H9 (cell line): Measurements from ENCODE around the gene SPIRE2. TPM values are rescaled to one million over a fixed set of nuclear protein-coding genes. Genes with fewer than 3 reads are reported as not detected.

Experiments used
- DNase-seq: peaks from one replicate; pipeline ENCODE4 v3.0.0-alpha.2; 2017
- H2AFZ ChIP-seq: one replicate; pipeline ENCODE4 v1.6.1; 2013; ENCODE audit warnings: mild to moderate bottlenecking, low read length, control low read depth, moderate library complexity
- H2AK5ac ChIP-seq: 2 replicates; pipeline ENCODE4 v1.6.1; 2013; ENCODE audit warnings: low read length, control low read depth, mixed read lengths; ENCODE audit not compliant: insufficient read length
- H2BK120ac ChIP-seq: one replicate; pipeline ENCODE4 v1.6.1; 2013; ENCODE audit warnings: low read depth, mild to moderate bottlenecking, low read length, control low read depth, inconsistent platforms; ENCODE audit not compliant: poor library complexity, severe bottlenecking
- H2BK12ac ChIP-seq: 2 replicates; pipeline ENCODE4 v1.6.1; 2013; ENCODE audit warnings: low read length, control low read depth, mixed read lengths, low read depth; ENCODE audit not compliant: insufficient read length
- H2BK15ac ChIP-seq: 2 replicates; pipeline ENCODE4 v1.6.1; 2013; ENCODE audit warnings: low read depth, low read length, control low read depth
- H2BK20ac ChIP-seq: one replicate; pipeline ENCODE4 v1.6.1; 2013; ENCODE audit warnings: low read depth, mild to moderate bottlenecking, low read length, control low read depth, inconsistent platforms; ENCODE audit not compliant: poor library complexity, severe bottlenecking
- H2BK5ac ChIP-seq: 2 replicates; pipeline ENCODE4 v1.6.1; 2013; ENCODE audit warnings: low read length, control low read depth, mixed read lengths; ENCODE audit not compliant: insufficient read length
- H3K14ac ChIP-seq: 2 replicates; pipeline ENCODE4 v1.6.1; 2013; ENCODE audit warnings: low read length, control low read depth; ENCODE audit not compliant: insufficient read depth
- H3K18ac ChIP-seq: 2 replicates; pipeline ENCODE4 v1.6.1; 2013; ENCODE audit warnings: low read depth, mild to moderate bottlenecking, mixed read lengths, low read length, control low read depth; ENCODE audit not compliant: insufficient read length
- H3K23ac ChIP-seq: 2 replicates; pipeline ENCODE4 v1.6.1; 2013; ENCODE audit warnings: low read length, control low read depth, mixed read lengths, low read depth; ENCODE audit not compliant: insufficient read length
- H3K23me2 ChIP-seq: 2 replicates; pipeline ENCODE4 v1.6.1; 2013; ENCODE audit warnings: low read depth, mild to moderate bottlenecking, mixed read lengths, low read length, control low read depth; ENCODE audit not compliant: insufficient read length, poor library complexity, severe bottlenecking
- H3K27ac ChIP-seq: 2 replicates; pipeline ENCODE4 v1.5.1; 2013; ENCODE audit warnings: low read length, control low read depth, mixed read lengths, low read depth; ENCODE audit not compliant: insufficient read length
- H3K27me3 ChIP-seq: 2 replicates; pipeline ENCODE4 v1.6.1; 2013; ENCODE audit warnings: low read length, control low read depth, inconsistent platforms; ENCODE audit not compliant: insufficient read depth
- H3K4ac ChIP-seq: 2 replicates; pipeline ENCODE4 v1.6.1; 2013; ENCODE audit warnings: low read depth, mild to moderate bottlenecking, control low read depth, inconsistent platforms, low read length, moderate library complexity
- H3K4me1 ChIP-seq: 2 replicates; pipeline ENCODE4 v1.6.1; 2013; ENCODE audit warnings: low read length, control low read depth, inconsistent platforms; ENCODE audit not compliant: insufficient read depth
- H3K4me2 ChIP-seq: 2 replicates; pipeline ENCODE4 v1.6.1; 2013; ENCODE audit warnings: low read length, control low read depth, mixed read lengths; ENCODE audit not compliant: insufficient read length, insufficient read depth
- H3K56ac ChIP-seq: 2 replicates; pipeline ENCODE4 v1.6.1; 2013; ENCODE audit warnings: low read depth, mild to moderate bottlenecking, mixed read lengths, low read length, control low read depth; ENCODE audit not compliant: insufficient read length
- H3K79me1 ChIP-seq: 2 replicates; pipeline ENCODE4 v1.6.1; 2013; ENCODE audit warnings: low read depth, mild to moderate bottlenecking, moderate library complexity, low read length, control low read depth, inconsistent platforms; ENCODE audit not compliant: insufficient read depth, poor library complexity, severe bottlenecking
- H3K79me2 ChIP-seq: 2 replicates; pipeline ENCODE4 v1.6.1; 2013; ENCODE audit warnings: low read length, control low read depth, inconsistent platforms; ENCODE audit not compliant: insufficient read depth
- H3K9ac ChIP-seq: 2 replicates; pipeline ENCODE4 v1.6.1; 2013; ENCODE audit warnings: low read length, control low read depth, mixed read lengths; ENCODE audit not compliant: insufficient read length; ENCODE audit errors: extremely low read depth
- H3K9me3 ChIP-seq: one replicate; pipeline ENCODE4 v1.6.1; 2013; ENCODE audit warnings: low read depth, low read length, inconsistent platforms; ENCODE audit not compliant: control insufficient read depth
- H3T11ph ChIP-seq: one replicate; pipeline ENCODE4 v1.6.1; 2013; ENCODE audit warnings: mild to moderate bottlenecking, low read length, control low read depth, inconsistent platforms
- H4K20me1 ChIP-seq: one replicate; pipeline ENCODE4 v1.6.1; 2013; ENCODE audit not compliant: control insufficient read depth, insufficient read length, insufficient read depth
- H4K5ac ChIP-seq: 2 replicates; pipeline ENCODE4 v1.6.1; 2013; ENCODE audit warnings: low read depth, mild to moderate bottlenecking, mixed read lengths, low read length, control low read depth; ENCODE audit not compliant: insufficient read length
- H4K8ac ChIP-seq: replicated peaks from 2 replicates; pipeline ENCODE4 v1.6.1; 2013; ENCODE audit warnings: low read length, control low read depth, mixed read lengths, low read depth; ENCODE audit not compliant: insufficient read length
- H4K91ac ChIP-seq: 2 replicates; pipeline ENCODE4 v1.6.1; 2013; ENCODE audit warnings: low read depth, mild to moderate bottlenecking, moderate library complexity, mixed read lengths, low read length, control low read depth; ENCODE audit not compliant: insufficient read length
- H3K27ac Mint-ChIP-seq, 3 experiments: 2 replicates in 2 of 3; 3 replicates in 1 of 3; pipeline ENCODE4 v1.8.0; 2020 to 2021; ENCODE audit warnings: mixed read lengths in 3 of 3, mild to moderate bottlenecking in 1 of 3, moderate library complexity in 1 of 3
- H3K27me3 Mint-ChIP-seq: 2 replicates; pipeline ENCODE4 v1.8.0; 2021; ENCODE audit warnings: low read depth, mild to moderate bottlenecking, moderate library complexity, mixed read lengths
- H3K36me3 Mint-ChIP-seq, 3 experiments: 2 replicates in 2 of 3; 3 replicates in 1 of 3; pipeline ENCODE4 v1.8.0; 2020 to 2021; ENCODE audit warnings: low read depth in 3 of 3, mixed read lengths in 3 of 3; ENCODE audit not compliant: insufficient read depth in 1 of 3
- H3K4me1 Mint-ChIP-seq, 2 experiments: 2 replicates each; pipeline ENCODE4 v1.8.0; 2020; ENCODE audit warnings: mixed read lengths in 2 of 2
- H3K4me3 Mint-ChIP-seq, 2 experiments: 2 replicates in 1 of 2; 3 replicates in 1 of 2; pipeline ENCODE4 v1.8.0; 2020 to 2021; ENCODE audit warnings: mild to moderate bottlenecking in 2 of 2, mixed read lengths in 2 of 2, moderate library complexity in 1 of 2
- H3K9me3 Mint-ChIP-seq, 2 experiments: 2 replicates in 1 of 2; 3 replicates in 1 of 2; pipeline ENCODE4 v1.8.0; 2020; ENCODE audit warnings: mild to moderate bottlenecking in 2 of 2, mixed read lengths in 2 of 2, moderate library complexity in 1 of 2
- WGBS: extraction: QIAGEN DNeasy Blood & Tissue Kit; methylation state at CpG from one replicate; pipeline ENCODE4 v1.1.7; 2013; ENCODE audit warnings: missing lambda C conversion rate, low lambda C conversion rate, mixed read lengths; ENCODE audit not compliant: insufficient read length; ENCODE audit errors: extremely low coverage; 5-methylcytosine and 5-hydroxymethylcytosine counted together
- total RNA-seq: library from RNA; stranded (reverse); gene quantifications from 2 replicates; pipeline ENCODE4 v1.2.1, GENCODE V29; 2021
- TF ChIP-seq, protein P1 (sequence below): fragments of 200-600 bp; sonication (generic); conservative IDR thresholded peaks from 3 replicates; pipeline ENCODE4 v1.8.0; 2021; ENCODE audit warnings: antibody characterized with exemption, mild to moderate bottlenecking

Gene SPIRE2
- total RNA-seq, 1 experiment from 2014 or later: 6.9 TPM

DNA sequence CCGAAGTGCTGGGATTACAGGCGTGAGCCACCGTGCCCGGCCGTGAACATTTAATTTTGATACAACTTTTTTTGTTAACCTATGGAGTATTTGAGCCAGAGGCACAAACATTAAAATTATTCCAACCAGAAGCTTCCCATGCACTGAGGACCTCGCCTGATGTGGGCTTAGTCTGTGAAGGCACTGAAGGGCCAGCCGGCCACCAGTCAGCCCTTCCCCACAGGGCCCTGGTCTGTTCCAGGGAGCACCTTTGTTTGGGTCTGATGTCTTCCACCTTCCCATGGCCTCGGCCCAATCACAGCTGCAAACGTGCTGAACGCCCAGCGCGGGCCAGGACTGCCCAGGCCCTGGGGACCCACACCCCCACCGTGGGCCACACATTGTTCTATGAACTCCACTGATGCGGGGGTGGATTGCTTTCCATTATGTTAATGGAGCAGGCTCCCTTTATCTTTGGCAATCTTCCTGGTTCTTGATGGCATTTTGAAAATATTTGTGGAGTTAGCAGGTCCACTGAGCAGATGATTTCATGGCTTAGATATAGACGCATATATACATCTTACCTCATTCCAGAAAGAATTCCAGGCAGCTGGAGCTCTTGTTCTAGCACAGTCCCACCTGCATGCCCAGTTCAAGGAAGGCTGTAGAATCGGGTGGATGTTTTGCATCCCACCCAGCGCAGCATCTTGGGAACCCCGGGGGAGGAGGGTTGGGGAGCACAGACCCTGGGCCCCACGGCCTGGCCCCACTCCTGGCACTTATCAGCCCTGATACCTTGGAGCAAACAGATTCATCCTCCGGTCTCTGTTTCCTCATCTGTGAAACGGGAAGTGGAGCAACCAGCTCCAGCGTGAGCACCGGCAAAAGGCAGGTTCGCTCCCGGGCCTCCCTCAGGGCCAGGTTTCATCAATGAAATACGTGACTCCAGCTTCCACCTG, 14.5 kb downstream of the SPIRE2 start:
- no peak overlapping the region for H2BK20ac ChIP-seq
- no peak overlapping the region for H3K14ac ChIP-seq
- no peak overlapping the region for H3T11ph ChIP-seq
- H3K27me3 Mint-ChIP-seq: peaks cover 2% of the 10 kb centered on the region; the same call in 1 of the 2 replicates
- peaks cover 4% of the 10 kb centered on the region for H4K20me1 ChIP-seq
- TF ChIP-seq, protein P1, sequence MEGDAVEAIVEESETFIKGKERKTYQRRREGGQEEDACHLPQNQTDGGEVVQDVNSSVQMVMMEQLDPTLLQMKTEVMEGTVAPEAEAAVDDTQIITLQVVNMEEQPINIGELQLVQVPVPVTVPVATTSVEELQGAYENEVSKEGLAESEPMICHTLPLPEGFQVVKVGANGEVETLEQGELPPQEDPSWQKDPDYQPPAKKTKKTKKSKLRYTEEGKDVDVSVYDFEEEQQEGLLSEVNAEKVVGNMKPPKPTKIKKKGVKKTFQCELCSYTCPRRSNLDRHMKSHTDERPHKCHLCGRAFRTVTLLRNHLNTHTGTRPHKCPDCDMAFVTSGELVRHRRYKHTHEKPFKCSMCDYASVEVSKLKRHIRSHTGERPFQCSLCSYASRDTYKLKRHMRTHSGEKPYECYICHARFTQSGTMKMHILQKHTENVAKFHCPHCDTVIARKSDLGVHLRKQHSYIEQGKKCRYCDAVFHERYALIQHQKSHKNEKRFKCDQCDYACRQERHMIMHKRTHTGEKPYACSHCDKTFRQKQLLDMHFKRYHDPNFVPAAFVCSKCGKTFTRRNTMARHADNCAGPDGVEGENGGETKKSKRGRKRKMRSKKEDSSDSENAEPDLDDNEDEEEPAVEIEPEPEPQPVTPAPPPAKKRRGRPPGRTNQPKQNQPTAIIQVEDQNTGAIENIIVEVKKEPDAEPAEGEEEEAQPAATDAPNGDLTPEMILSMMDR: no peak
- no peak overlapping the region for H3K27ac ChIP-seq
- no CpG with 5 or more reads among the region's 26 CpGs for WGBS
- H3K56ac ChIP-seq: no peak overlapping the region
- H4K5ac ChIP-seq: no peak overlapping the region
- no peak overlapping the region for H3K27ac Mint-ChIP-seq
- peaks cover 0 to 3% (median 0%) of the 10 kb centered on the region in 3 experiments; a peak in 1 of 7 replicates for H3K36me3 Mint-ChIP-seq
- H3K9ac ChIP-seq: no peak overlapping the region
- no peak overlapping the region for H3K18ac ChIP-seq
- H4K8ac ChIP-seq: no peak overlapping the region
- peaks cover 9 to 12% of the 10 kb centered on the region in 2 experiments for H3K4me1 Mint-ChIP-seq
- no peak overlapping the region for H2AFZ ChIP-seq
- H2BK15ac ChIP-seq: no peak overlapping the region
- H3K9me3 Mint-ChIP-seq: no peaks in the 10 kb centered on the region
- H3K9me3 ChIP-seq: no peaks in the 10 kb centered on the region
- H3K23ac ChIP-seq: no peak overlapping the region
- no peaks in the 10 kb centered on the region for H3K79me1 ChIP-seq
- no peak overlapping the region for H3K4ac ChIP-seq
- DNase-seq: peak; percentile 22
- H3K27me3 ChIP-seq: no peaks in the 10 kb centered on the region
- no peak overlapping the region for H2BK120ac ChIP-seq
- H2BK12ac ChIP-seq: no peak overlapping the region
- H2AK5ac ChIP-seq: no peak overlapping the region
- no peaks in the 10 kb centered on the region; the same call in 1 of the 2 replicates for H3K4me1 ChIP-seq
- no peak overlapping the region for H3K4me2 ChIP-seq
- H4K91ac ChIP-seq: no peak overlapping the region
- no peak overlapping the region for H3K4me3 Mint-ChIP-seq
- no peaks in the 10 kb centered on the region for H3K23me2 ChIP-seq
- no peak overlapping the region for H2BK5ac ChIP-seq
- H3K79me2 ChIP-seq: no peaks in the 10 kb centered on the region
